ENCODE data around the gene BYSL. TPM values are rescaled to one million over a fixed set of nuclear protein-coding genes. Genes with fewer than 3 reads are reported as not detected.

Gene BYSL
- total RNA-seq, 4 donors from 2014 or later: 4.4 to 12.4 (median 6.1) TPM

DNA sequence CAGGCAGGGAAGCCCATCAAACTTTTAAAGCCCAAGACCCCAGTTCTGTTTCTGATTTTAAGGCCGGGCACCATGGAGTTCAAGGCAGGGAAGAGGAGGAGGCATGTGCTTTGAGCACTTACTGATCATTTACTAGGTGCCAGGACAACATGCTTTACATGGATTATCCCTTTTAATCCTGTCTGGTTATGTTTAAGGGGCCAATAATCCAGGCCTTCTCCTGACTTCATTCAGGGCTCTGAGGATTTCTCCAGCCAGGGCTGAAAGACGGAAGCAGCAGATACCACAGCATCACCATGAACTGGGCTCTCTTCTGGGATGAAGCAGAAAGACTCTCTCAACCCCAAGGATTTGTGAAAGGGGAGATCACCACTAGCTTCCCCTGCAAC, 16.2 kb downstream of the BYSL start:
- H3K36me3 ChIP-seq: peaks cover 0 to 37% (median 0%) of the 10 kb centered on the region in 3 donors
- DNase-seq: no peak
- no peaks in the 10 kb centered on the region for H3K27me3 ChIP-seq
- H3K4me3 ChIP-seq: no peak overlapping the region
- peaks cover 0 to 59% (median 34%) of the 10 kb centered on the region in 4 donors for H3K4me1 ChIP-seq
- H3K27ac ChIP-seq: peak overlapping the region in 2 of 4 donors; percentile 4 to 14
- no peak for TF ChIP-seq POLR2A (IDR thresholded peaks at IDR 0.05)
- no peaks in the 10 kb centered on the region for H3K9me3 ChIP-seq

DNA sequence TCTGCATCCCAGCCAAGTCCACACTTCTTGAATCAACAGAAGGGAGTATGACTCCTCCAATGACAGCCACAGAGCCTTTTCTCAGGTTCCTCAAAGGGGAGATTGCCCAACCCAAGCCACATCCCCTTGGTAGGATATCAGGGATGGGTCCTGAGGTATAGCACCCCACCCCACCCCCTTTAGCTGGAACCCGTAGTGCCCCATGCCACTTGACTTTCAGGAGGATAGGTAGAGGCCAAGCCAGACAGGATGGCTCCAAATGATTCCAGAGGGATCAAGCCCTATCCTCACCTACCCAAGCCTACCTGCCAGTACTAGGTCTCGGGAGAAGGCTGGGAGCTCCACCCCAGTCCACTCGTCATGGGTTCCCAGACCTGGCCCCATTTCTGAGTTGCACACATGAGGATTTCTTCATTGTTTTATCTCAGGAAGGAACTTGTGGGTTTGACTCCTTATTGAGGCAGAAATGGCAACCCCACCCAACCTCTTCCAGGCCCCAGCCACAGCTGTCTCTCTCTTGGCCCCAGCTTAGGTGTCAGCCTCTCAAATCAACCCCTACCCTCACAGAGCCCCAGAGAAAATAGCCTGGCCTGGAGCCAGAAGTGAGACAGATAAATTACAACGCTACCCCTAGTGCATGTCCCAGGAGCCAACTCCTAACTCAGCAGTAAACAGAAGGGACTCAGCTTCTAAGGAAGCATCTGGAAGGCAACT, 16.7 kb downstream of the BYSL start:
- peak overlapping the region; percentile 4 to 87 (median 75) for H3K27ac ChIP-seq

DNA sequence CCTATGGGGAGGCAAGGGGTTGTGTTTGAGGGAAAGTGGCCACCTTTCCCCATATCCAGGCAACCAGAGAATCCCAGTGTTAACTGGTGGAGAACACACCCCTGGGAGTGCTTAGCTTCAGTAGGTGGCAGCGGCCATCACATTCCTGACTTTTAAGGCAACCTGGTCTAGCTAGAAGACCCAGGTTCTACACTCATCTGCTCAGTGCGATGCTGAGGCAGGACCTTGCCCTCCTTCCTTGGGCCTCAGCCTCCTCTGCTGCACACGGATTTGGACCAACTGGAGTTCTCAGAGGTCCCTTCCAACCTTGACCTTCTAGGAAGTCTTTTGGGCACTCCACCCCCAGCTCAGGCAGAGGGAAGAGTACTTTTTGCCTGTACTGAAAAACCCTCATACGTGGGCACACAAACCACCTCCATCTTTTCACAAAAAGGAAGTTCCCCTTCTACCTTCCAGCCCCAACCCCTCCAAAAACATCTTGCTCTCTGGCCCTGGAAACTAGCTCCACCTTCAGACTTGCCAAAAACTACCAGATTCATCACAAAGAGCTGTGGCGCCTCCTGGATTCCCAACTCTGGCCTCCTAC, 17.4 kb downstream of the BYSL start:
- Histone ChIP-seq H3K27me3 (no peaks in the 10 kb centered on the region), H3K9me3 (no peaks in the 10 kb centered on the region), H3K36me3 (peaks cover 0 to 25% (median 0%) of the 10 kb centered on the region in 3 donors), H3K4me3 (peak overlapping the region in 1 of 4 donors; percentile 1), H3K27ac (peak overlapping the region; percentile 74 to 93 (median 82)), H3K4me1 (peaks cover 0 to 60% (median 35%) of the 10 kb centered on the region in 4 donors)
- no peak for TF ChIP-seq POLR2A (IDR thresholded peaks at IDR 0.05)
- TF ChIP-seq, protein P1, sequence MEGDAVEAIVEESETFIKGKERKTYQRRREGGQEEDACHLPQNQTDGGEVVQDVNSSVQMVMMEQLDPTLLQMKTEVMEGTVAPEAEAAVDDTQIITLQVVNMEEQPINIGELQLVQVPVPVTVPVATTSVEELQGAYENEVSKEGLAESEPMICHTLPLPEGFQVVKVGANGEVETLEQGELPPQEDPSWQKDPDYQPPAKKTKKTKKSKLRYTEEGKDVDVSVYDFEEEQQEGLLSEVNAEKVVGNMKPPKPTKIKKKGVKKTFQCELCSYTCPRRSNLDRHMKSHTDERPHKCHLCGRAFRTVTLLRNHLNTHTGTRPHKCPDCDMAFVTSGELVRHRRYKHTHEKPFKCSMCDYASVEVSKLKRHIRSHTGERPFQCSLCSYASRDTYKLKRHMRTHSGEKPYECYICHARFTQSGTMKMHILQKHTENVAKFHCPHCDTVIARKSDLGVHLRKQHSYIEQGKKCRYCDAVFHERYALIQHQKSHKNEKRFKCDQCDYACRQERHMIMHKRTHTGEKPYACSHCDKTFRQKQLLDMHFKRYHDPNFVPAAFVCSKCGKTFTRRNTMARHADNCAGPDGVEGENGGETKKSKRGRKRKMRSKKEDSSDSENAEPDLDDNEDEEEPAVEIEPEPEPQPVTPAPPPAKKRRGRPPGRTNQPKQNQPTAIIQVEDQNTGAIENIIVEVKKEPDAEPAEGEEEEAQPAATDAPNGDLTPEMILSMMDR (IDR thresholded peaks at IDR 0.05): no peak
- DNase-seq: no peak

More for the DNA sequence above, 16.7 kb downstream of the BYSL start:
- Histone ChIP-seq H3K4me1 (peaks cover 0 to 60% (median 35%) of the 10 kb centered on the region in 4 donors), H3K9me3 (no peaks in the 10 kb centered on the region), H3K36me3 (peaks cover 0 to 31% (median 0%) of the 10 kb centered on the region in 3 donors), H3K27me3 (no peaks in the 10 kb centered on the region), H3K4me3 (no peak overlapping the region)
- peak in 1 of 3 donors; percentile 57 for DNase-seq
- TF ChIP-seq POLR2A (IDR thresholded peaks at IDR 0.05): no peak
- TF ChIP-seq, protein P1 (IDR thresholded peaks at IDR 0.05): no peak

DNA sequence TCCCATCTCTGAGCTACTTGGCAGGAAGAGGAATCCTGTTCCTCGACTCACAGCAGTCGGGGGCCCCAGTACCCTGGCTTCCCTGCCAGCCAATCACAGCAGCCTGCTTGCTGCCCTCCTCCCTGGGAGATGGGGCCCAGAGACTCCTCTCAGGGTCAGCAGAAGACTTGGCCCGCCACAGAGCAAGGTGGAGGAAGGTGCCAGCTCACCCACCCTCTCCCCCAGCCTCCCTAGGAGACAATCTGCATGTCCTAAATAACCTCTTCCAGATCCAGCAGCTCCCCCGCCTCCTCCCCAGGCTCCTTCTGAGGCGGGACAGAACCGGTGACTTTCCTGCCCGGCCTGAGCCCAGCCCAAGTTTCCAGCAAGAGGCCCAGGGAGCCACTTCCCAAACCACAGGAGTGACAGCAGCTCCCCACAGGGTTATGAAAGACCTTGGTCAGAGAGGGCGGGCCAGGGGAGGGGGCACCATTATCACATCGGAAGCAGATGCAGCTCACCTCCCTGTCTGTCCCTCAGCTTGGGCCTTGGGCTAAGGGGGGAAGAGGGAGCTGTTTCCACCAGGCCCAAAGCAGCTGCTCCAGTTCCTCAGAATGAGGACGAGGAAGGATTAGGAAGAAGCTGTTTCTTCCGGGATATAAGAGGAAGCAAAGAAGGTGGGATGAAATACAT, 18.0 kb downstream of the BYSL start:
- no peak for DNase-seq
- TF ChIP-seq, protein P1 (IDR thresholded peaks at IDR 0.05): no peak
- no peak for TF ChIP-seq POLR2A (IDR thresholded peaks at IDR 0.05)
- H3K27me3 ChIP-seq: no peaks in the 10 kb centered on the region
- H3K36me3 ChIP-seq: peaks cover 0 to 18% (median 0%) of the 10 kb centered on the region in 3 donors
- H3K9me3 ChIP-seq: no peaks in the 10 kb centered on the region
- peak overlapping the region; percentile 74 to 93 (median 82) for H3K27ac ChIP-seq
- H3K4me1 ChIP-seq: peaks cover 0 to 60% (median 35%) of the 10 kb centered on the region in 4 donors
- peak overlapping the region in 1 of 4 donors; percentile 95 for H3K4me3 ChIP-seq

DNA sequence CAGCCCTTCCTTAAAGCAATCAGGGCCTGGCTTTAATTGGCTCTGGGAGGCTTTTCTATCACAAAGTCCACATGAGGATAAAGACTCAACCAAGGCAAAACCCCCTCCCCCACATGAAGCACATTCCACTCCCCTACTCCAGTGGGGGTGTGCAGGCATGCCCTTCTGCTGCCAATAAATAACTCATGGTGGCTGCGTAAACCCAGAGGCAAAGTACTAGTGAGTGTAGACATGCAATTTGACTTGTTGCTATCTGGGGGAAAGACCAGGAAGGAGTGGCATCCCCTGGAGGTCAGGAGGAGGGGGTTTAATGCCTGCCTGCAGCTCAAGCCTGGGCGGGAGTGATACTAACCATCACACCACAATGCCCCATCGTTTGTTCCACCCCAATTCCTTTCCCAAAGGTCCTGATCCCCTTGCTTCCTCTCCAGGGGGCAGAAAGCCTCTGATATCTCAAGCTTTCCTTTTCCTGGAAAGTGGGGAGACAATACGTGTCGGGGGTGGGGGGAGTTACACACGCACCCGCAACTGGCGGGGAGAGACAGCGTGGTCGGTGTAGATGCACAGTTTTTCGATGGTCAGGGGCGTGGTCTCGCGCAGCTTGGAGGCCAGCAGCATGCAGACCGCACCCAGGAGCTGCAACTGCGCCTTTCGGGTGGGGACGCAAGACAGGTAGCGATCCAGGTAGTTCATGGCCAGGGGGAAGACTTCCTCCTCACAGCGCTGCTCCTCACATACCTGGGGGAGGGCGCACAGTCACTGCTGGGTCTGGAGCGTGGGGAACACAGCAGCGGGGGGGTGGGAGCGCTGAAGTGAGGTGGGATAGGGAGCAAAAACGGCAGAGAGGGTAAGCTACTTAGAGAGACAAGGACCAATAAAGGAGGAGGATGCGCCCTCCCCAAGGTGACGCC, 18.8 kb downstream of the BYSL start:
- H3K36me3 ChIP-seq: peaks cover 0 to 10% (median 0%) of the 10 kb centered on the region in 3 donors
- H3K4me1 ChIP-seq: peaks cover 0 to 60% (median 35%) of the 10 kb centered on the region in 4 donors
- H3K27me3 ChIP-seq: no peaks in the 10 kb centered on the region
- peak overlapping the region; percentile 60 to 95 (median 72) for H3K4me3 ChIP-seq
- H3K9me3 ChIP-seq: no peaks in the 10 kb centered on the region
- DNase-seq: peak in 2 of 3 donors; percentile 70 to 72
- TF ChIP-seq, protein P1 (IDR thresholded peaks at IDR 0.05): no peak
- TF ChIP-seq POLR2A (IDR thresholded peaks at IDR 0.05): peak; percentile 12 to 13
- peak overlapping the region; percentile 74 to 93 (median 82) for H3K27ac ChIP-seq
